ENCODE results near the gene MTRF1L.
"Not testable (repeated sequence)": the region's sequence is repeated elsewhere in the genome, so short reads cannot be mapped to it uniquely, and the experiment has no call there.

Gene MTRF1L

DNA sequence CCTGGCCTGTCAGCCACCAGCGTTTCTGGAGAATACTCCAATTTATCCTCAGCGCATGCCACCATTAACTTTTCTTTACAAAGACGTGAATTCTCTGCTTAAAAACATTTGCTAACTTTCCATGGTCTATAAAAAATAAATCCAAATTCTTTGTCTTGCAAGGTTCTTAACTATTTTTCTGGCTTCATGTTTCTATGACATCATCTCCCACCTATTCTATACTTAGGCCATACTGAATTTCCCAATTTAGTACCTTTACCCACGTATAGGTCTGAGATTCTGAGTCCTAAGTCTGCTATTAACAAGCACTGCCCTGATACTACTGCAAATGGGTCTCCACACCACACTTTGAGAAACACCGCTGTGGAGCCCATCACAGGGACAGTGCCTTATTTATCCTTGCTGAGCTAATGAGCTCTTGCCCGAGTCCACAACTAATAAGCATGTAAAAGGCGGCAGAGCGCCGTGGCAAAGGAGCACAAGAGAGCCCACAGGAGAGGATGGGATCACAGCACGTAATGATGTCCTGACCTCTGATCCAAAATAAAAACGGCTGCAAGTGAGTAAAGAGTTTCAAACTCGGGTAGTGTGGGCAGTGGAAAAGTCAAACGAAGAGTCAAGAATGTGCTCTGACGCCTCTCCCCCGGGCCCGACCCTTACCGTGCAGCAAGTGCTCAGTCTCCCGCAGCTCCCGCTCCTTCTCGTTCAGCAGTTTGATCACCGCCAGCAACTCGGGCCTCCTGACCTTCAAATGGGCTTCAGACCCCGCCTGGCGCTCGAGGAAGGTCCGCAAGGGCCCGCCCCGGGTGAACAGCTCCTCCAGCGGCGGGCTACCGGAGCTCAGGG is 519 bp downstream of the MTRF1L start:
- DNase-seq (ENCODE audit: low read depth): no peak

DNA sequence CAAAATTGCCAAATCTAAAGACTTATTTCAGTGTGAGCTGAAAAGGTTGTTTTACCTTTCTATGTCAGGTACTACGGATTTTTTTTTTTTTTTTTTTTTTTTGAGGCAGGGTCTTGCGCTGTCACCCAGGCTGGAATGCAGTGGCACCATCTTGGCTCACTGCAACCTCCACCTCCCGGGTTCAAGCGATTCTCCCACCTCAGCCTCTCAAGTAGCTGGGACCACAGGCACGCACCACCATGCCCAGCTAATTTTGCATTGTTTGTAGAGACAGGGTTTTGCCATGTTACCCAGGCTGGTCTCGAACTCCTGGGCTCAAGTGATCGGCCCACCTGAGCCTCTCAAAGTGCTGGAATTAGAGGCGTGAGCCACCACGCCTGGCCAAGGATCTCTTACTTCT is 1.7 kb downstream of the MTRF1L start:
- DNase-seq (ENCODE audit: low read depth): not testable (repeated sequence)

DNA sequence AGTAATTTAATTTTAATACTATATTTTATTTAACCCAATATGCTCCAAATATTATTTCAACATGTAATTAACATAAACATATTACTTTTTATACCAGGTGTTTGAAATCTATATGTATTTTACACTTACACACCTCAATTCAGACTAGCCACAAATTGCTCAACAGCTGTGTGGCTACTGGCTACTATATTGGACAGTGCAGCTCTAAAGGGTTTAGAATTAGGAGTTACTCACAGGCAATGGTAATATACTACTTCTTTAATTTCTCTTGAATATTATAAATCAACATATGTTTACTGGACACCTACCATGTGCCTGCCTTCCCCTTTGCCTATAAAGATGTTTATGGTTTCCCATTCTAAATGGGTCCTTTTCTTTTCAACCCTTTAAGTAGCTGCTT is 2.3 kb downstream of the MTRF1L start:
- no peak for DNase-seq (ENCODE audit: low read depth)

DNA sequence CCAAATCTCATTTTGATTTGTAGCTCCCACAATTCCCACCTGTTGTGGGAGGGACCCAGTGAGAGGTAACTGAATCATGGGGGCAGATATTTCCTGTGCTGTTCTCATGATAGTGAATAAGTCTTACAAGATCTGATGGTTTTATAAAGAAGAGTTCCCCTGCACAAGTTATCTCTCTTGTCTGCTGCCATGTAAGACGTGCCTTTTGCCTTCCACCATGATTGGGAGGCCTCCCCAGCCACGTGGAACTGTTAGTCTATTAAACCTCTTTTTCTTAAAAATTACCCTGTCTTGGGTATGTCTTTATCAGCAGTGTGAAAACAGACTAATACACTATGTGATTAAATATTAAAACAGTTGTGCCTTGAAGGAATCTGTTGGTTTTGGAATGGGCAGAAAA is 3.0 kb downstream of the MTRF1L start:
- DNase-seq (ENCODE audit: low read depth): not testable (repeated sequence)

DNA sequence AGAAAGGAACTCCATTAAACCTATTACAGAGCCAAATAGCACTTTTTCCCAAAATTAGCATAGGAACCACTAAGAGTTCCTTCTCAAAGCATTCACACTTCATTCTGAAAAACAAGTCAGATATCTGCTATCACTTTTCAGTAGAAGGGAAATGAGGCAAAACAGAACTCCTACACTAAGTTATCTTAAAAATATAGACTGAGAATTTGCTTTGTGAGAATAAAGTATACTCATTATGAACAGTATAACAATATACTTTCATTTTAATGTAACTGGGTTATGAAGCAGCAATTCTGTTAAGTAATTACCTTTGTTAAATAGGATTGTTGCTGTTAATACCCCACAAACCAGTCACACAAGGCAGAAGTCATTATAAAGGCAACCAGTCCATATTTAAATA is 8.7 kb downstream of the MTRF1L start:
- no peak for DNase-seq (ENCODE audit: low read depth)

DNA sequence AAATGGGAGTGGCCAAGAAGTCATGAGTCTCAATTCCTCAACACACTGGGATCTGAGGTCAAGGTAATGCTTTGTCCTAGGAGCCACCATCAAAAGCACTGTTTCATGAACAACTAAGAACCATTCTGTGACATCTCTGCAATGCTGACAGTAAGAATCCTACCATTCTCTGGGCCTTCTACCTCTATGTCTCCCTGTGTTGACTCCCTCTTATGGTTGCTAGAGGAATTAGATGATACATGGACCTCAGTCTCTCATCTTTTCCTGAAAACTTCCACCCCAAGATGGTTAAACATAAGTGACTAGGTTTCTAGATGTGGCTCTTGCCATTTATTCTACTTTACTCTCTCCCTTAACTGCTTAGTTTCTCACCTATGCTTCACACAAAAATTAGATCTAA is 9.1 kb downstream of the MTRF1L start:
- no peak for DNase-seq (ENCODE audit: low read depth)

DNA sequence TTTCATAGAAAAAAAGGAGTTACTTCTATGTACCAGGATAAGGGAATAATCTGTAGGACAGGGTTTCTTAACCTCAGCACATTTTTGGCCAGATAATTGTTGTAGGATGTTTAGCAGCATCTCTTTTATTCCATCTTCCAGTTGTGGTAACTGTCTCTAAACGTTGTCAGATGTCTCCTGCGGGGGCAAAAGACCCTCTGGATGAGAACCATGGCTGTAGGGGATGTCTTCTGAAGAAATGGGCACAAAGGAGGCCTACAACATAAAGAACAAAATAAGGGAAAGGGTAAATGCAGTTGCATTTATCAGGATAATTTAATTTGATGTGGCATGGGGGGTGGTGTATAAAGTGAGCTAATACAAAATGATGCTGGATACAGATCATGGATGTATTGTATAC is 15.5 kb downstream of the MTRF1L start:
- DNase-seq (ENCODE audit: low read depth): no peak

DNA sequence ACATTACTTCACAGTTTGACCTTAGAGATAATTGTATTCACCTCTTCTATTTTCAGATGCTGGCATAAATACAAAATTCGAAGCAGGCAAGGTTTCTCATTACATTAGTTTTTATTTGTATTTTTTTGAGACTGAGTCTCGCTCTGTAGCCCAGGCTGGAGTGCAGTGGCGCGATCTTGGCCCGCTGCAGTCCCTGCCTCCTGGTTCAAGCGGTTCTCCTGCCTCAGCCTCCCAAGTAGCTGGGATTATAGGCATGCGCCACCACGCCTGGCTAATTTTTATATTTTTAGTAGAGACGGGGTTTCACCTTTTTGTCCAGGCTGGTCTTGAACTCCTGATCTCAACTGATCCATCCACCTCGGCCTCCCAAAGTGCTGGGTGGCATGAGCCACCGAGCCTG is 17.2 kb downstream of the MTRF1L start:
- DNase-seq (ENCODE audit: low read depth): not testable (repeated sequence)

DNA sequence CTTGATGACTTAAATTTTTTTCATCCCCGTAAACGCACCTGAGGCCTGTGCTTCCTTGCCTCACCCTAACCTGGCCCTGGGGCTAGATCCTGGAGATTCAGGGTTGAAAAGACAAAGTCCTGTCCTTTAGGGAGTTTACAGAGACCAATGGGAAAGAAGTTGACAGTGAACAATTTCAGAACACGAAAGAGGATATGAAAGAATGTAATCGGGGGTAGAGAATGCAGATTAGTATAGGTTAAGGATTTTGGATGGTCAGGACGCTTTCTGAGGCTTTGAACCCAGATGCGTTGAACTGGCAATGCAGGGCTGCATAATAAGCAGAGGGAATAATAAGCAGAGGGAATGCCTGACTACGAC is 18.0 kb downstream of the MTRF1L start:
- no peak for DNase-seq (ENCODE audit: low read depth)

DNA sequence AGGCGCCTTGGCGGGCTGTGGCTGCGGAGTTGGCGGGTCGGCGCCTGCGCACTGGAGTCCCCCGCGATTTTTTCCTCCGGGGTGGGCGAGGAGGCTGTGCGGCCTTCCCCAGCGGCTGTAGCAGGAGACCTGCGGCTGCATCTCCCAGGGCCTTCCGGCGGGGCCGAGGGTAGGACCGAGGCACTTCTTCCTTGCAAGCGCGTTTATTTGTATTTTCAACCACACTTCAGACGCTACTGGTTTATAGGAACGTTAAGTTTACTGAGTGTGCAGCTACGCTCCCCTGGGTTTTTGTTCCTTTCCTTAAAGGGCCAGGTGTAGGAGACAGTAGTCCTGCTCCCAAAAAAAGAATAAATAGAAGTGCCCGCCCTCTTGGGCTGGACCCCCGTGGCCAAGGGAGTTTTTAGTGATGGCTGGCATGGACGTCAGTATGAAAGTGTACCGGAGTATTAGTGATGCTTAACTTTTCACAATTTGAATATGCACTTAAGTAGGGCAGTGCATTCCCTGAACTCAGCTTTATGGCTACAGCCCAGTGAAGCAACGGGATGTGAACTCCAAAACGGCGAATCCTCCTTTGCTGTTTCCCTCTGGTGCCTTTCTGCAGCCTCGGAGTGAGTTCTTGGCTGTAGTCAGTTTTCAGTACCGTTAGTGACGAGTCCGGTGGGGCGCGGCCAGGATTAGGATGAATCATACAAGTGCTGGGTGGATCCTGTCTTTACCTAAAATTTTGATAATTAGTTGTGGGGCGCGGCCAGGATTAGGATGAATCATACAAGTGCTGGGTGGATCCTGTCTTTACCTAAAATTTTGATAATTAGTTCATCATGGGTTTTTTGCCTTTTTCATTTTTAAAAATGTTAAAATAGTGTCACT is 18.6 kb downstream of the MTRF1L start:
- DNase-seq (ENCODE audit: low read depth): peak; percentile 77

DNA sequence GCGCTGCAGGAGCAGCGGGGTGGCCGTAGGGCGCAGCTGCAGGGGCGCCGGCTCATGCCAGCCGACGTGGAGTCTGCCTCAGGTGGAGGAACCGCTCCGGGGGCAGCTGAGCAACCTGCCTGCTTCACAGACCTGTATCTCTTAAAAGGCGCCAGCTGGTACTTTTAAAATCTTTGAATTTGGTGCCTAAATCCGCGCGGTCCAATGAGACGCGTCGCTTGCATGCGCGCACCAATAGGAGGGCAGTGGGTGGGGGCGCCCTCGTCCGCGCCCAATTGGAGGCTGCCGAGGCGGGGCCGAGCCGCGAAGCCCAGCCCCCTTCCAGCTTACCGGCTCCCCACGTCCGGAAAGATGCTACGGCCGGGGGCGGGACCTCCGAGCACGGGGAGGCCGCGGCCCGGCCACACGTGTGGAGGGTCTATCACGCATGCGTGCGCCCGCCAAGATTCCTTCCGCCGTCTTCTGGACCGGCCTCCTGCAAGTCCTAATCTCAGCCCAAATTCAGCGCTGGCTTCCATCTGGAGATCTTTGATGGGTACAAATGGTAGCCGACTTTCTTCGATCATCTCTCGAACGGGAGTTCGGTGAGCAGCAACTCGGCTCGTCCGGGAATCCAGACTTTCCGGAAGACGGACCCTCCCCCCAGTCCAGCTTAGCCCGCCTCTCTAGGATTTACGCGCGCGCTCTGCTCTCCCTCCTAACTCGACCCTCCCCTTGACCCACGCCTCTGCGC is 19.4 kb downstream of the MTRF1L start, which contains the start of gene FBXO5:
Gene FBXO5 (minus strand): TSS at position 138 of the 733 bp plus-strand sequence. CDS start 82 bp downstream, at position 56.
- DNase-seq (ENCODE audit: low read depth): peak; percentile 96

DNA sequence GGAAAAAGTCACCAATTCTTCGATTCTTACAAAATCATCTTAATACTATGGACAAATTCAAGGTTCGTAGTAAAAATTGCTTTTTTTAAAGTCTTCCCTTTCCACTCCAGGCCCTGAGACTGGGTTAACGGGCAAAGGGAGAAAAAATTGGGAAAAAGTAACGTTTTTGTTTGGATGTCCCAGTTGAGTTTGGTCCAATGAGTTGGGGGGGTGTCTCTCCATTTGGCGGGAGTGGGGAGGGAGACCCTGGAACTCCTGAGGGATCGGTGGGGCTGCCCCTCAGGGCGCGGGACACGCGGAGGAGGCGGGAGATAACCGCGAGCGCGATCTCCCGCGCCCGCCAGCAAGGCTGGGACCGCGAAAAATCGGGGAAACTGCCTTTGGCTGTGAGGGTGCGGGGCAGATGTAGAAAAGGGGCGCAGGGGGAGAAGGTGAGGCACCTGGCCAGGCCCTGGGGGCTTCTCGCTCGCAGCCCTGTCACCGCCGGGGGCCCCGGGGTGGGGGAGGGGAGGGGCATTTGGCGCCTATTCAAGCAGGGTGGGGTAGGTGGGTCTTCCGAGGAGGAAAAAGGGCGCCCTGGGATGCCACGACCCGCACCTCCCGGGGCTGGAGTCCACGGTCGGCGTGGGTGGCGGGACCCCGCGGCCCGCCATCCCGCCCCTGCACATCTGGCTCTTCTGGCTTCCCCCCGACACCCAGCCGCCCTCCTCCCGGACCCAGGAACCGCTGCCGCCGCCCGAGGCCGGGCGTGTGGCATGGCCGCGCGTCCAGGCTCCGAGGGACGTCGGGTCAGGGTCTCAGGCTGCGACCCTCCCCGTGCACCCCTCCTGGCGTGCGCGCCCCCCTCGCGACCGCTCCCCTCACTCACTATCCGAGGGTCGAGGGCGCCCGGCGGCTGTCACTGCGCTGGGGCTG is 20.3 kb downstream of the MTRF1L start:
- DNase-seq (ENCODE audit: low read depth): no peak

DNA sequence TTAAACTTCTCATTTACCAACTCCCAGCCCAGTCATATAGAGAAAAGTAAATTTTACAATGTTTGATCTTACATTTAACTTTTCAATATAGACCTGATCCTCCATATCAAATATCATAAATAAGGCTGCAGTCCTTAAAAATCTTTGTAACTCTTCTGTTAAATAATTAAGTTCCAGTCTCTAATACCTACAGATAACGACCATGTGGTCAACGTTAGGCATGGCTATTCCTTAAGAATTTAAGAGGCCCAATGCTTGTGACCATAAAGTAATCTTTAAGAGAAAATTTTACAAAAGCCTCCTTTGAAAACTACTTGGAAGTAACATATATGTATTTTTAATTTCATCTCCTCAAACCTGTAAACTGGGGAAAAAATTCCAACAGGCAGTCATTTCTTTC is 21.3 kb downstream of the MTRF1L start:
- no peak for DNase-seq (ENCODE audit: low read depth)

DNA sequence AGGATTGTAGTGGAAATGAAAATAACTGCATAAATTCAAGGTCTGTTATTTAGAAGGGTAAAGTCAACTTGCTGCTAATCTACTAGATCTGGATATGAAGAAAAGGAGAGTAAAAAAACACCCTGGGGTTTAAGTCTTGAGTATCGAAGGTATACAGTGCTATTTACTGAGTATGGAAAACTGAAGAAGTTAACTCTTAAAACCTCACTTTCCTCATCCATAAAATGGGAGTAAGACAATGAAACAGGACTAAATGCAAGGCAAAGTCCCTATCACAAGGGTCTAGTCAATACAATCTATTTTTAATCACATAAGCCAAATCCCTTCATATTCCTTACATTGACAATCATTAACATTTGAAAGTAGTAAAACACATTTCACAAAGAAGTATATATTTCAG is 21.9 kb downstream of the MTRF1L start:
- DNase-seq (ENCODE audit: low read depth): no peak

DNA sequence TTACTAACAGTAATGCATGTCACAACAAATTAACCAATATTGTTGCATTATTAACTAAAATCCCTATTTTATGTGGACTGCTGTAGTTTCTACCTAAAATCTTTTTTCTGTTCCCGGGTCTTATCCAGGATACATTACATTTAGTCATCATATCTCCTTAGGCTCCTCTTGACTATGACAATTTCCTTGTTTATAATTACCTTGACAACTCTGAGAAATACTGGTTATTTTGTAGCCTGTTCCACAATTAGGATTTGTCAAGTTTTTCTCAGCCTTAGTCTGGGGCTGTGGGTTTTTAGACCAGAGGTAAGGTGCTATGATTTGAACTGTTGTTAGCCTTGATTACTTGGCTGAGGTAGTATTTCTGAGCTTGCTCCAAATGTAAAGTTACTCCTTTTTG is 23.4 kb downstream of the MTRF1L start:
- no peak for DNase-seq (ENCODE audit: low read depth)

DNA sequence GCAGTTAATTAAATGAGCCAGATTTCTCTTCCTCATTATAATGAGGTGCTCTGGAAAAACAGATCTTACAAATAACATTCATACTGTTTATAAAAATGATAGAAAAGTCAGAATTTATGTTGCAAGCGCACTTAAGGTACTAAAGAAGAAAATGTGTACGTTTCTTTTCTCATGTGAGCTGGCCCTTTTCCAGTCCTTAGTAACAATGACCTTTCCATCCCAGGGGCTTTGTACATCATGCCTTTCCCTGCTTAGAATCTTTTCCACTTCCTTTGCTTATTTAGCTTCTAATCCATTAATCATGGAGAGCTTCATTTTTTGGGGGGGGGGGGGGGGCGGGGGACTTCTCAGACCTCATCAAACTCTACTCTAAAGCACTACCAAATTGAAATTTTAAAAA is 24.5 kb downstream of the MTRF1L start:
- DNase-seq (ENCODE audit: low read depth): no peak

DNA sequence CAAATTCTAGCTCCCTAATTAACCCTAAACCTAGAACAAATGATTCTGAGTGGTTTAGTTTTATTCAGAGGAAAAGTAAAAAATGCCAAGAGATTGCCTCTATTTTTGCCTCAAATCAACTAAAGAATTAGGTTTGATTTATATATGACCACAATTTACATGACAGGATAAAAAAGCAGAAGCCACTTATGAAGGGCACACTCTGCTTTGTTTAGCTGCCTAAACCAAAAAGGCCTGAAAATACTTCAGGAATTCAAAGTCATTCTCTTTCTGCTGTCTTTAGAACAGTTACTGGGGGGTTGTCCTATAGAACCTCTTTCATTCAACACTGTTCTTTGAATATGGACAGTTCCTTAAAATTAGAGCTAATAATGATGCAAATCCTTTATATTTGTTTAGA is 25.0 kb downstream of the MTRF1L start:
- no peak for DNase-seq (ENCODE audit: low read depth)

DNA sequence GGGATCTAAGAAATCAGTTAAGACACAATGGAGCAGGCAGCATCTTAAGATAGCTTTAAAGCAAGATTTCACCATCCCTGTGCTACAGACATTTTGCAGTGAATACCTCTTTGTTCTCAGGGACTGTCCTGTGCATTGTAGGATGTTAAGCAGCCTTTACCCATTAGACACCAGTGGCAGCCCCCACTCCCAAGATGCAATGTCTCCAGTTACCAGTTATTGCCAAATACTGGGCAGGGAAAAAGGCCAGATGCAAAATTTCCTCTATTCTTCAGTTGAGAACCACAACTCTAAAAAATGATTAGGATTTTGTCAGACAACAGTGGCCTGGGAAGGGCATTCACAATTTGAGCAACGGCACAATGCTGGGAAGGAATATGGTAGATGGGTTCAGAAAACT is 25.8 kb downstream of the MTRF1L start:
- DNase-seq (ENCODE audit: low read depth): no peak

DNA sequence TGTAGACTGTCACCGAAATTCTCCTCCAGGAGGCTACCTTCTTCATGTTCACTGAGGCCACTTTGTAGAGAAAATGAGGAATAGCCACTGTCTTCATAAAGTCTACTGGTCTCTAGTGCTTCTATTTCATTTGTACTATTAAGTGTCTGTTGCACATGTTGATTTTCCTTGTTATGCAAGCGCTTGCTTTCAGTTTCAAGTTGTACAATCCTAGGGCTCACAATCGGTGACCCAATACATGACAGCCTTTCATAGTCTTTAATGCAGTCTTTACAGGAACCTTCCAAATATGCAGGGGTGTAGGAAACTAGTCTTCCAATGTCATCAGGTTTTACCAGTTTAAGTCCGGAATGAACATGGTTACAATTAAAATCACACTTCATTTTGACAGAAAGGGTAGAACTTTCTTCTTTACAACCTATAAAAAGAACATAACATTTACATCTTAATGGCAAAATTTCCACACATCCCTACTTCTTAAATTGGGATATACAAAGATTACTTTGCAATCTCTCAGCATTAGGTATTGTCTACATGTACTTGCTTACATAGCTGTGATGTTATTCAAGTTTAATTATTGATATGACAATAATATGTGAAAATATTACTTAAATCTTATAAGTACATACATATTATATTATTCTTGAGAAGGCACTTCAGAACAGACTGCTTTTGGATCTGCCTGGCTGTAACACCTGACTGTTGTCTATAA is 27.1 kb downstream of the MTRF1L start:
- no peak for DNase-seq (ENCODE audit: low read depth)

DNA sequence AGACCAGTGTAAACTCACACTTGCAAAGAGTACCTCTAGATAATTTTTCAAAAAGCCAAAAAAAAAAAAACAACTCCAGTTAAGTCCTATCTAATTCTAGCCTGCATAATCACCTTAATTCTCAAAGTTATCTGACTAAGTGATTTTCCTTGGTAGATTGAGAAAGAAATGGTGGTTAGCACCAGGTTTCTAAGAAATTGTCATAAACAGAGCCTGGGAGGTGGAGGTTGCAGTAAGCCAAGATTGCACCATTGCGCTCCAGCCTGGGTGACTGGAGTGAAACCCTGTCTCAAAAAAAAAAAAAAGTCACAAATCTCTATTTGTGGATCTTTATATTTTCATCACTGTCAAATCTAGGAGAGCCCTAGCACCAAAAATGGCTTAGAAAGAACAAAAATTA is 28.6 kb downstream of the MTRF1L start:
- DNase-seq (ENCODE audit: low read depth): no peak

Measured in stromal cell of bone marrow (primary cell).